Activated CD4-positive, alpha-beta T cell treated with anti-CD3 and anti-CD28 coated beads for 1 hour (primary cell): ENCODE data around the gene TESK1.
"Not testable (repeated sequence)": the region's sequence is repeated elsewhere in the genome, so short reads cannot be mapped to it uniquely, and the experiment has no call there.

Experiments used
- DNase-seq: peaks from one replicate; pipeline ENCODE4 v3.0.0-alpha.2; 2020

TESK1 gene

GRCh38 chr9:35579659-35580227 is 25.3 kb upstream of the TESK1 start:
- DNase-seq = not testable (repeated sequence)

GRCh38 chr9:35583521-35583920 is 21.5 kb upstream of the TESK1 start:
- not testable (repeated sequence) for DNase-seq

- DNase-seq = not testable (repeated sequence)
These were observed 20.4 kb upstream of the TESK1 start for GRCh38 chr9:35584681-35585080.

GRCh38 chr9:35588506-35588905 is 16.6 kb upstream of the TESK1 start:
- not testable (repeated sequence) for DNase-seq

GRCh38 chr9:35593581-35593980 is 11.5 kb upstream of the TESK1 start:
- DNase-seq = no peak

GRCh38 chr9:35594471-35594870 is 10.6 kb upstream of the TESK1 start:
- no peak for DNase-seq

GRCh38 chr9:35596907-35597306 is 8.2 kb upstream of the TESK1 start:
- DNase-seq = not testable (repeated sequence)

GRCh38 chr9:35598866-35599590 is 6.0 kb upstream of the TESK1 start:
- no peak for DNase-seq

GRCh38 chr9:35599763-35600604 is 5.1 kb upstream of the TESK1 start:
- no peak for DNase-seq

- no peak for DNase-seq
These were observed 1.5 kb upstream of the TESK1 start for GRCh38 chr9:35603506-35603985.

- DNase-seq = peak; percentile 99
These were observed 980 bp upstream of the TESK1 start for GRCh38 chr9:35603986-35604577.

- DNase-seq = no peak
These were observed 482 bp downstream of the TESK1 start for GRCh38 chr9:35605351-35606137.

GRCh38 chr9:35606138-35606504 is 1.1 kb downstream of the TESK1 start:
- no peak for DNase-seq

GRCh38 chr9:35606726-35607125 is 1.7 kb downstream of the TESK1 start:
- DNase-seq = no peak

GRCh38 chr9:35608221-35608620 is 3.2 kb downstream of the TESK1 start:
- no peak for DNase-seq

GRCh38 chr9:35609001-35609819 is 4.1 kb downstream of the TESK1 start:
- DNase-seq = no peak

GRCh38 chr9:35609820-35610163 is 4.7 kb downstream of the TESK1 start:
- DNase-seq = no peak

- DNase-seq = peak; percentile 37
These were observed 6.3 kb downstream of the TESK1 start for GRCh38 chr9:35611230-35611797.

GRCh38 chr9:35612066-35612465 is 7.0 kb downstream of the TESK1 start:
- not testable (repeated sequence) for DNase-seq

GRCh38 chr9:35612843-35613242 is 7.8 kb downstream of the TESK1 start:
- DNase-seq = no peak

GRCh38 chr9:35615981-35616680 is 11.1 kb downstream of the TESK1 start:
- DNase-seq = no peak
